HG02981 (cell line): Measurements from ENCODE around the gene MED12L.

Experiments used
- ATAC-seq: cut with Tn5 transposase; IDR thresholded peaks from one replicate; pipeline ENCODE4 v1.9.1; 2021; ENCODE audit warnings: mild to moderate bottlenecking, moderate library complexity; ENCODE audit not compliant: unreplicated experiment

MED12L gene

DNA sequence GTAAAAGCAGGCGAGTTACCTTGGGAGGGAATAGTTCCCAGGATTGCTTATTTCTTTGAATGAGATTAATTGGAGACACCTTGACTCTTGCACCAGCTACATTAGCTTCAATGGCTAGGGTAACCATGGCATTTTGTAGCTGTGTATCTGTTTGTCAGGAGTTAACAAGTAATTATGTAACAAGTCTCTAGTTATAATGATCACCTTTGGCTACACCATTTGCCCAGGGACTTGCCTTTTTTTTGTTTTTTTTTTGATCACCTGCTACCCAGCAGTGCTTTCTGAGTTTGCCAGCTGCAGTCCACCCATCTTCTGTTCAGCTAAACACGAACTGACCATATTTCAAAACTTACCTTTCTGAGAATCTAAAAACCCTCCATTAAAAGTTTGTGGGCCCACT lies 2.2 kb downstream of the MED12L start:
- no peak for ATAC-seq

DNA sequence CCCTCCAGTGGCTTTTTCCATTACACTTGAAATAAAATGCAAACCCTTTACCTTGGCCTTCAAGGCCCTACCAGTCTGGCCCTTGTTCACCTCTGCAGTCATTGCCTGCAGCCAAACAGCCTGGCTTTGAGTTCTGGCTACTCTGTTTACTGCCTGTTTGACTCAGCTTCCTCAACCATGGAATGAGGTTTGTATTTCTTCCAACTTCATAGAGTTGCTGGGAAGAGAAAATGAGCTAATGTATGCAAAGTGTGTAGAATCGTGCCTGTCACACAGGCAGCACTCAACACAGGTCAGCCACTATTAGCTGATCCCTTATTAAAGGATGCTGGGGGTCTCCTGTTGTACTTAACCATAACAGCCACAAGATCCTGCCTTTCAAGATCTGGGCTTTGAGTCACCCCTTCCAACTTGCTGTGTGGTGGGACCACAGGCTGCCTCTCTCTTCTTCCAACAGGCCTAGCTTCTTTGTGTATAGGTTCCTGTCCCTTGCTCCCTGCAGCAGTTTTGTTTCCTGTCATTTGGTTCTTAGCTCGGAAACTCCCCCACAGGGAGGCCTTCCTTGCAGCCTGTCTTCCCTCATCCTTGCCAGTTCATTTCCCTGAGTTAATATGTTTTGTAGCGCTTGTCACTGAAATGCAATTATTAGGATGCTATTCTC lies 6.4 kb downstream of the MED12L start:
- no peak for ATAC-seq

DNA sequence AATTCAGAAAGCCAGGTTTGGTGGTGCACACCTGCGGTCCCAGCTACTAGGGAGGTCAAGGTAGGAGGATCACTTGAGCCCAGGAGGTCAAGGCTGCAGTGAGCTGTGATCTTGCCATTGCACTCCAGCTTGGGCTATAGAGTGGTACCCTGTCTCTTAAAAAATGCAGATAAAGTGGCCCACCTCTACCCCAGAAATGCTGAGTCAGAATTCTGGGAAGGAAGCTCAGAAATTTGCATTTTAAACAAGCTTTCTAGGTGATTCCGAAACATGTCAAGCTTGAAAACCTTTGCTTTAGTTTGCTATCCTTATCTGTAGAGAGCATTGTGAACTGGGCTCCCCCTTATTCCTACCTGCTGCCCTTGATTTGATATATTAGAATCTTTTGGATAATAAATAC lies 7.7 kb downstream of the MED12L start:
- ATAC-seq: no peak

DNA sequence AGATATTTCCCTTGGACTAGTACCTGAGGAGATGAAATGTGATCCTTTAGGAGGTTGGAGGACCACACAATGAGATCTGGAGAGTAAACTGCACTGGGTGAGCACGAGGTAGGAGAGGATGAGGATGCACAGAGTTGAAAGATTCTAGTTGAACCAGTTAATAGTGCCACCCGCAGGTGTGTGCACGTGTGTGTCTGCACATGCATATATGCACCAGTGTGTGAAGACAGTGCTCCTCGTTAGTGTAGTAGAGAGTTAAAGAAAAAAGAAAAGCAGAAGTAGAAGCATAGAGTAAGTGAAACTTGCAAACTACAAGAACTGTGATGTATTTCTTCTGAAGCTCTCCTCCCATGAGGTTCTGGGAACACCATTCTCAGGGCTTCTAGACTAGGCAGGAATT lies 8.4 kb downstream of the MED12L start:
- ATAC-seq: no peak

DNA sequence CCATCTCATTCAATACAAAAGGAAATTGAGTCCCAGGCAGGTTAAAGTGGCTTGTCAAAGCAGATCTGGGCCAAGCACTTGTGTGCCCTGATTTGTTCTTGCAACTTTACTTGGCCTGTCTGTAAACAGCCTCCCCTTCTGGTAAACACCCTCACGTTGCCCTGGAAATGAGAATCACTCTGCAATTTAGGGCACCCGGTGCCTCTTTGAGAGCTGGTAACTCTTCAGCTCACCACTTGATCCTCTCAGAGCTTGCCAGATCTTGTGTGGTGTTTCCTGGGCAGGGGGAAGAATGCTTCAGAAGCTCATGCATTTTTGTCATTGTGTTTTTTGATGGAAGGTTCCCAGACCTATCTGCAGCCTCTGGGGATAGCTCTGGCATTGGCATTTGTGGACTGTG lies 11.3 kb downstream of the MED12L start:
- ATAC-seq: no peak

DNA sequence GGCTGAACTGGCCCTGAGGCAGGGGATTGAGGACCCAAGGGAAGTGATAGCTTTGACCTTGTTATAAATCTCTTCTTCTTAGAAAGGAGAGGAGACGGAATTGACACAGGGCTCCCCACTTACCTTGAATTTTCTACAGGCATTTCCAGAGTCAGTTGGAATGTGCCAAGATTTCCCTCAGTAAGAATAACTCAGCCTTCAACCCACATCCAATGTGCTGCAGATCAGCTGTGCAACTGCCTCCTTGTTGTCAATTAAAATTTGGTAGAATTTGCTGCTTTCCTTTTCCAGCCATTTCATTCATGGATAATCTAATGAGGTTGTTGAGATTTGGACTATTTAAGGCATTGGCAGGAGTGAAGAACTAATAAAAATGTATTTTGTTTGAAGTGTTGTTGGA lies 14.6 kb downstream of the MED12L start:
- ATAC-seq: no peak

DNA sequence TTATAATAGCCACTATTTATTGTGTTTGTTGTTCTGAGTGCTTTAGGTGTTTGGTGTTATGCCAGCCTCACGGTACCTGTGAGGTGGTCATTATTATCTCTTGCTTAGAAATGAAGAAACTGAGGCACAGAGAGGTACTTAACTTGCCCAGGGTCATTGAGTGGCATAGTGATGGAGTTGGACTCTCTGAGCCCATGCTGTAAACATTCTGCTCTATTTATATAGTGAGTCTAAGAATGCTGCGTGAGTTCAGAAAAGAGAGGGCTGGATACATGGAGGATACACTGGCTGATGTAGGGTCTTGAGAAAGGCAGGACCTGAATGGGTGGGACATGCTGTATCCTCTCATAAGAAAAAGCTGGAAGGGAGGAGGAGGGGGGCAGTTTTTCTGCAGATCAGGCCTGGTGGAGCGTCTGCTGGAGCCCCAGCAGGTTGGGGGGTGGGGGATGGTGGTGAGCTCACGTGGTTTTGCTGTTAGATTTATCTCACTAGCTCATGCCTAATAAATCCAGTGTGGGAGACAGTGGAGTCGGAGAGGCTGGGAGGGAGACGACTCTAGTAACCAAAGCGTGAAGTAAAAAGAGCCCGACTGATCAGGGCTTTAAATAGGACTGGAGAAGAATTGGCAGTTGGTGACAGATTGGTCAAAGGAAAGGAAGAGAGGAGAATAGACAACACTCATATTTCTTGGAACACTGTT lies 16.0 kb downstream of the MED12L start:
- no peak for ATAC-seq

DNA sequence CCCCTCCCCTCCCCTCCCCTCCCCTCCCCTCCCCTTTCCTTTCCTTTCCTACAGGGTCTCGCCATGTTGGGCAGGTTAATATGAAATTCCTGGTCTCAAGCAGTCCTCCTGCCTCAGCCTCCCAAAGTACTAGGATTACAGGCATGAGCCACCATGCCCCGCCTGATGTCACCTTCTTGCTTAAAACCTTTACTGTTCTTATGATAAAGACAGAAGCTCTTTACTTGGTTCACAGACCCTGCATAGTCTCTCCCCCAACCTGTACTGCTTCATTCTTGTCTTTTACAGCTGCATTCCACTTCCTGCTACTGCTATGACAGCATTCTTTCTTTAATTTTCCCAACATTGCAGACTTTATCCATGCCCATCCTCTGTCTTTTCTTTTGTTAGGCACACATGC lies 20.8 kb downstream of the MED12L start:
- ATAC-seq: no peak

DNA sequence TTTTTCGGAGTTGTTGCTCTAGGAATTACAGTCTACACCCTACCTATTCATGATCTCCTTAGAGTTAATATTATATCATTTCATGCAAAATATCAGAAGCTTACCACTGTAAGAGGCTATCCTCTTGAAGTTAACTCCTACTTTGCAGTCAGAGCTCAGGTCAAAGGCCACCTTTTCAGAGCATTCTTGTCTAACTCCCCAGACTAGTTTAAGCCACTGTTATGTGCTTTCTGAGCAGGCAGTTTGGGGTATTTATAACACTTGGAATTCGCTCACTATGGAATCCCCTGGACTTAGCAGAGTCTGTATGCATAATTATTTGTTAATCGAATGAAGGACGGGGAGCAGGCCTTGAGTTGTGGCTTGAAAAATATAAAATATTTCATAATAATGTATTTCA lies 21.7 kb downstream of the MED12L start:
- ATAC-seq: no peak

DNA sequence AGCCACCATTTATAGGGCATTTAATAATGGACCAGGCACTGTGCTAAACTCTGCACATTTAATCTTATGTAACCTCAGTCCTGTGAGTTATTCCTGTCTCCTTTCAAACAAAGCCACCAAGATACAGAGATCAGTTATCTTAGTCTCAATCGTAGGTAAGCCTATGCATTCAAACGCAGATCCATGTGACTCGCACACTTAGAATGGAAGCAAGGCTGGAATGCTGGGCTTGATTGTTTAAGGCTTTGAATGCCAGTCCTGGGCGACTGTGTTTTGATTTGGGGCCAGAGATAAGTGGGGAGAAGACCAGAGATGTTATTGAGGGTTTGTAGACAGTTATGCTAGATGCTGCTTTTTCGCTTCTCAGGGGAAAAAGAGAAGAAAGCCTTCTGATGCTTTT lies 22.2 kb downstream of the MED12L start:
- ATAC-seq: no peak

DNA sequence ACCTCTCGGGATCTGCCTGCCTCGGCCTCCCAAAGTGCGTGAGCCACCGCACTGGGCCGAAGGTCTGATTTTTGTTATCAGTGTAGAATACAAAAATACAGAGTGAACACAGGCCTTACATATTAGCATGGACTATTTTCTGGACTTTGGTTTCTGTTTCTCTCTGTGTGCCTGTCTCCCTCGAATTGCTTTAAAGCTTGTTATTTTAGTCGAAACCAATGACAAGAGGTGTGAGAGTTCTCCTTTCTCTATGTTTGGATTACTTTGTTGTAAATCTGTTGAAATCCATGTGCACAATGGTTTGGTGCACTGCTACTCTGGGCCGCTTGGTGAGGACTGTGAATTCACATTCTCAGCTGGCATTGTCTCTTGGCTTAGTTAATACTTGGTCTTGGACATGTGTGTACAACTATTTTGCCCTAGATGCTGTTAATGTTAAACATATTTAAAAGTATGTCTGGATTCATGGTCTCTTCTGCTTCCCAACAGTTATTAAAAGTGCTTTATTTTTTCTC lies 23.9 kb downstream of the MED12L start:
- no peak for ATAC-seq

DNA sequence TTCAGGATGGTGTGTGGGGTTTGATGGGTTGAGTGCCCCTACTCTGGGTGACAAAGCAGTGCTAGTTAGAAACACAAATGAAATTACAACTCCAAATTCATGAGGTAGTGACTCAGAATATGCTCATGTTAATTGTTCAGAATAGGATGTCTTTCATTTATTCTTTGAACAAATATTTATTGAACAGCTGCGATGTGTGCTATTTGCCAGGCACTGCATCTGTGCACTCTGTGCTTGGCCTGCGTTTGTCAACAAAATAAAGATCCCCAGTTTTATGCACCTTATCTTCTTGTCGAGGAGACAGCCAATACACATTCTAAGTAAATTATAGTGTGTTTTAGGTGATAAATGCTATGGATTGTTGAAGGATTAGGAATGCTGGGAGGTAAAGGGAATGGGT lies 27.3 kb downstream of the MED12L start:
- no peak for ATAC-seq

DNA sequence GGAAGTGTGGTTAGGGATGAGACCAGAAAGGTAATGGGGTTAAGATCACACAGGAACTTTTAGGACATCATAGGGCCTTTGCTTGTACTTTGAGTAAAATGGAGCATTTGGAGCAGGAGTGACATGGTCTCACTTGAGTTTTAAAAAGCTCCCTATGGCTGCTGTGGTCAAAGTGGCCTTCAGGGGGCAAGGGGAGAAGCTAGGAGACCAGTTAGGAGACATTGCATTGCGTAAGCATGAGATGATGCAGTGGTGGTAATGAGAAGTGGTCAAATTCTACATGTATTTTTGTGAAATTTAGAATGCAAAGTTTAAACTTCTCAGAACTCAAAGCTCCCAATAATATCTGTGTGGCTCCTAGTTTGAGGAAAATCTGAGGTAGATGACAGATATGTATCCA lies 27.9 kb downstream of the MED12L start:
- no peak for ATAC-seq

DNA sequence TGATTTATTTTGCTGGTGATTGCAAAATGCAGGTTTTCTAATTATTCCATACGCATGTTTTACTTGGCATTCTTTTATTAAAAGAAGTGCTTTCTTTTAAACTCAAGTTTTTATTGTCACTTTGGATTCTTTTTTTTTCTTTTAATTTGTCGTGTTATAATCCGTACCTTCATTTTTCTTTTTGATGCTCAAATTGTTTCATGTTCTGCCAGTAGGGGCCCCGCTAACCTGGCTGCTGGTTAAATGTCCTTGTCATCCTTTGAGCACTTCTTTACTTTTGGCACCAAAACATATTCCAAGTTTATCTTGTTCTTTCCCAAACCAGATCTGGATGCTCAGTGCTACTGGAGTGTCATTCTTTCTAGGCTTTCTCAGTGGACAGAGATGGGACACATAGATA lies 31.6 kb downstream of the MED12L start:
- ATAC-seq: no peak

DNA sequence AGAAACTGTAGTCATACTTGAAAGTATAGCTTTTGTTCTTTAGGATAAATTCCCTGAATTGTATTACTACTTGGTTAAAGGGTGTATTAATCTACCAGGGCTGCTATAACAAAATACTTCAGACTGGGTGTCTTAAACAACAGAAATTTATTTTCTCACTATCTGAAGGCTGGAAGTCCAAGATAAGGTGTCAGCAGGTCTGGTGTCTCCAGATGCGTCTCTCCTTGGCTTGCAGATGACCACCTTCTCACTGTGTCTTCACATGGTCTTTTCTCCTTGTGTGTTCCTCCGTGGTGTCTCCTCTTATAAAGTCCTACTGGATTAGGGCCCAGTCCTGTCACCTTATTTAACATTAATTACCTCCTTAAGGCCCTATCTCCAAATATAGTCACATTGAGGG lies 33.7 kb downstream of the MED12L start:
- ATAC-seq: no peak

DNA sequence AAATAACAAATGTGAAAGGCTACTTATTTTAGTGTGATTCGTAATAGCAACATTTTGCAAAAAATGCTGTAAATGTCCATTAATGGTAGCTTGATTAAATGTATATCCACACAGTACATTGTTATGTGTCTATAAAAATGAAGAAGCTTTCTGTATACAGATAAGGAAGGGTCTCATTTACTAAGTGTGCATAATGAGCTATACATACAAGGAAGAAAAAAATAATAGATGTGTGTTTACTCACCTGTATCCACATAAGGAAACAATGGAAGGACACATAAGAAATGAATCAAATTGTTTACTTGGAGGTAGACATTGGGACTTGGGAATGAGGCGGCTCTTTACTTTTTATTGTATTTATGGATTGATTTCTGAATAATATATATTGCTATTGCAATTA lies 34.9 kb downstream of the MED12L start:
- ATAC-seq: no peak

DNA sequence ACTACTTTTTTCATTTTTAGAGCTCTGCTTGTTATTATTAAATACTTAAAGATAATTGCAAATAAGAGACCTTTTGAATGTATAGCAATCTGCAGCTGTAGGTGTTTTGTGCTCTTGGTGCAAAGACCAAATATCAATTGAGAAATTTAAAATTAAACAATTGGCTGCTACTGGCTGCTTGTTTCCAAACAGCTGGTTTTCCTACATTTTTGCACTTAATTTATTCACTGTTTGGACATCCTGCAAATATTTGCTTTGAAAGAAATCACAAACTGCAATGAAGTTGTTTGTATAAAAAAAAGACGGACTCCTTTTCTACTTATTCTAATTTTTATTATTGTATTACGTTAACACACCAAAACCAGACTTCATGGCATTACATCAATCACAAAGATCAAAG lies 35.6 kb downstream of the MED12L start:
- ATAC-seq: no peak

DNA sequence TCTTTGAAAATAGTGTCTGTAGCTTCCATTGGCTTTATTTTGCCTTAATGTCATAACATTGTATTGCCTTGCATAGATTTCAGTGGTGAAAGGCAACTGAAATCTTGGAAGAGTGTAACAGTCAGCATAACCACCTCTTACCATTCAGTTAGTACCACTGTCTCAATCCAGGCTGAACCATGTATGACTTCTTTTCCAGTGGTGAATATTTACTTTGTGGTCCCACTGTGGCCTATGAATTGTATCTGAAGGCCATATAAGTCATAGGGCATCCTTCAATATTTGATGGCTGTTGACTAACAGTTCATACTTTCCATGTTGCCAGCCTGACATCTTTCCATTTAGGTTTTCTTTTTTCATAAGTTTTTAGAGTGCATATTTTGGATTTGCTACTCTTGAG lies 38.4 kb downstream of the MED12L start:
- no peak for ATAC-seq

DNA sequence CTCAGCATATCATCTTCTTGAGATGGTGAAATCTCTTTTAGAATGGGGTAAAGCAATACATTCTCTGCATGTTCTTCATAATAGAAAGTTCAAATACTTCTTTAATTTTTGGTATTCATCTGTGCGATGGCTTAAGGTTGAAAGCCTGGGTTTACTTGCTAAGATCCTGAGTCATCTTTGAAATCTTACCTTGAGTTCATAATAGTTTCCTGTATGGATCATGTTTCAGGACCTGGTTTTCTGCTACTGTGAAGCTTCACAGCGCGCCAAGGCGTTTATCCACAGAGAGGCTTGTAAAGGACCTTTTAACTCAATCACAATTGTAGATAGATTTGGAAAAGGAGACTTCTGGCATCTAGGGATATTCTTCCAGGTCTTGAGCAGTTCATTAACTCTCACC lies 39.0 kb downstream of the MED12L start:
- no peak for ATAC-seq

DNA sequence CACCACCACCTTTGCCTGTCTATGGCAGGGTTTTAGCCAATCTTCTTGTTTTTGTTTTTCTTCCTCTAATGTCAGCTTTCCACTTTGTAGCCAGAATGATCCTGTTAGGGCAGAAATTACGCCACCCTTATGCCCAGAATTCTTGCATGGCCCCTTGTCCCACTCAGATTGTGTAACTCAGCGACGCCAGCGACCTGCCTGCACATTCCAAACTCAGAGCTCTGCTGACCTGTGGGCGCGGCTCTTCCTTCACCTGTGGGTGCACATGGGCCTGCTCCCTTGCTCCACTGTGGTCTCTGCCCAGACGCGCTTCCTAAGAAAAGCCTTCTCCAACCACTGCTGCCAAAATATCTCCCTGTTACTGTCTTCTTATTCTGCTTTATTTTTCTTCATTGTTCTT lies 45.0 kb downstream of the MED12L start:
- ATAC-seq: no peak

DNA sequence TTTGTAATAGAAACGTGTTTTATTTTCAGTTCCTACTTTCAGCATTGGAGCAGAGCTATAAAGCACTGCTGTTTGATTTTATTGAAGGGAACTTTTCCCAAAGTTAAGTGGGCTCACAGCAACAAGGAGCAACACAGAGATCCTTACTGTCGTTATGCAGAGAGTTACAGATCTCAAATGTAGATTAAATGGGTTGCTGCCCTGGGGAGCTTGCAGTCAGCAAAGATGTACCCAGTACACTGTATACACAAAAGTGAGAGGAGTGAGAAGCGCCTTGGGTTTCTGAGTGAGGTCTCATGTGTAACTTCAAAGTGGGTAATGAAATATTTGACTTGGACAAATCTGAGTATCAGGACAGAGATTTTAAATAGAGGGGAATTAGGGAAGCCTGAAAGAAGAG lies 47.7 kb downstream of the MED12L start:
- ATAC-seq: no peak

DNA sequence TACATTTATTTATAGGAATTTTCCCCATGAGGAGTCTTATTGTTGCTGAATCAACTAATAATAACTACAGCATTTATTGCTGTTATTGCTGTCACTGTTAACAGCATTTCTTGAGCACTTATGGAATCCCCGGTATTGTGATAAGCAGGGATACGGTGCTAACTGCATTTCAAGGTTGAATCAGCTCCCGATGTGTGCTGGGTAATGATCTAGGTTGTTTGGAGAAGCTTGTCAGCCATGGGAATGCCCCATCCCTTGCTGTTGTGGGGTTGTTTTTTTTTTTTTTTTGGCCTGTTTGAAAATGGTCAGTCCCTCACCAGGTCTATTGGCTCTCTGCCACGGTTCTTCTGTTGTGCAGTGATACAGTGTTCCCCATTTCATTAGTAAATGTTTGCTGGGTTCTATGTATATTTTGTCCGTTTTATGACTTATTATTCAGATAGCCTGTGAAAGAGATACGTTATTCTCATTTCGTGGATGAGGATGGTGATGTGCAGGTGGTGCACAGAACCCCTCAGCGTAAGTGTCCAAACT lies 48.5 kb downstream of the MED12L start:
- ATAC-seq: no peak
